NCI-H345 treated with DMSO at 0.1 percent for 48 hours (cell line): ENCODE results near the gene C2orf74.
"Not testable (repeated sequence)": the region's sequence is repeated elsewhere in the genome, so short reads cannot be mapped to it uniquely, and the experiment has no call there.

ENCODE experiments used
- DNase-seq: peaks from one replicate; lab custom pipeline; 2025; ENCODE audit not compliant: unreplicated experiment; lab: John Stamatoyannopoulos, UW

Gene C2orf74

DNA sequence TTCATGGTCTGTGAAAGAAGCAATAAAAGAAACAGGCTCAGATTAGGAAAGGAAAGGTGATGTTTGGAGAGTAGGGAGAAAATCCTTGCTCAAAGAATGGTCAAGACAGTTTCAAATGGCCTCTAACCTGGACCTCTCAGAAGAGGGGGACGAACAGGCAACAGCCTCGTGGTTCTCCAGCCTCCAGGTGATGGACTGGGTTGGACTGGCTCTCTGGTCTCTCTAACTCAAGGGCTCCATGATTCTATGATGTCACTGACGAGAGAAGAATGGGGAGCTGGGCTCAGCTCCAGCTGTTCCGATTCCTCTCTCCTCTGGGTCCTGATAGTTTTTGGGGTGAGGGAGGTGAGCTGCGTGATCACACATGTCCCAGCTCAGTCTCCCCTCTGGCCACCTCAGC, at the start of gene C2orf74:
Gene C2orf74, plus strand, starts transcription at position 301 of the 400 bp plus-strand sequence. CDS start 327 bp downstream, outside the sequence.
- DNase-seq, result no peak

DNA sequence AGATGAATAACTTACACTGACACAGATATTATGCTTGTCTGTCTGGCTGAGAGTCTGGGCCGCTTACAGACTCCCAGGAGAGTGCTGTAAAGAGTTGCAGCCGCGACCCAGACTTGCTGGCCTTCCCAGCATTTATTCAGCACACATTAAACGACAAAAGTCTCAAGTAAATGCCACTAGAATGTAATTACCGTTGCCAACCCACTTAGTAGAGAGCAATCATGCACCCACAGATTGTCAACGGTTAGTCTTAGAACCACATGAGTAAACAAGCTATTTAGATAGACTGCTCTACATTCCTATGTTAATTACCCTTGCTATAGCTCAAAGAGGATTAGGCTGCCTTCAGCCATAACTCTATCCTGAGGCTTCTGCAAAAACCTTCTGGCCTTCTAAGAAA, 47.8 kb upstream of the C2orf74 start:
- DNase-seq, result no peak

DNA sequence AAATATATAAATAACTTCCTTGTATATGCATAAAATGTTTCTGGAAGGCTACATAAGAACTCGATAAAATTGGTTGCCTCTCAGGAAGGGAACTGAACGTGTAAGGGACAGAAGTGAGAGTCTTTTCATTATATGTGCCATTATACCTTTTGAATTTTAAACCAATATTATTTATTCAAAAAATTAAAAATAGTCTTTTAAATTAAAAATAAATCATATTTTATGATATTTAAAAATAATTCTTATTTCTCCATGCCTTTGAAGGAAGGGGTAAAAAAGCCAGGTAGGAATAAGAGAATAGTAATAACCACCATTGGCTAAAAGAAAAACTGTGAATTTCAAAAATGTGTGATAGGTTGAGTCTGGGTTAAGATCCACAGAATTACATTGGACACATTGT, 45.7 kb upstream of the C2orf74 start:
- DNase-seq, result no peak

DNA sequence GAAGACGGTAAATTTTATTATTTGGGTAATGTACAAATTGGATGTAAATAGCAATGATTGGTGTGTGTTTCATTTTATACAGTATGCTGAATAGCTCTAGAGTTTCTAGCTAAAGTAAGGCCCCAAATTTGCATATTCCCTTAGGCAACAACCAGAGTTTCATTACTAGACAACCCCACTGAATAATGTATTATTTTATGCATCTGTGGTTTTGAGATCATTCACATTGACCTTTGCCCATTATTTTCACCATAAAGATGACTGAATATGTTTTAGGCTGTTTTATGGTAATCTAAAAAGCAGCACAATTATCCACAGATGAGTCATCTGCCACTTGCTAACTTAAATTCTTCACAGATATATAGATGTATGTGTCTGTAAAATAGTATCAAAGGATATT, 44.5 kb upstream of the C2orf74 start:
- DNase-seq, result no peak

DNA sequence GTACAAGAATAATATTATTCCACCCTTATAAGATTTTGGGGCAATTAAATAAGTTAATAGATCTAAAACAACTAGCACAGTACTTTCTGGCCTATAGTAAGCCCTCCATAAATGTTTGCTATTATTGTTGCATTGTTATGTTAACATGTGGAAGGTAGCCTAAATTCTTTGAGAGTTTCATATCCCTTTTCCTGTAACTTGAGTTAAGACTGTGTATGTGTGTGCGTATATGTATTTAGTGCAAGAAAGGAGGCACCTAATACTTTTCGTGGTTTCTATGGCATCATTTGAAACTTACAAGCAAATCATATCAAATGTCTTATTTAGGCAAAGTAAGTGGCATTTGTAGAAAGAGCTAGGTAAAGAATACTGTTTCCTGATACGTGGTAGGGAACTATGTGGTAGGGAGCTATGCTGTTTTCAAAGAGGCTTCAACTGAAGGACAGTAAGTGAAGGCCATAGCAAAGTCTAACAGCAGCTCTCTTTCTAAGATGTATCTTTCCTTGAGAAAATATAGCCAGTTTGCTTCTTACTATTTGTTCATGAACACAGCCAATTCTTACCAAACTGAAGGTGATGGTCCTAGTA, 36.8 kb upstream of the C2orf74 start:
- DNase-seq, result no peak

DNA sequence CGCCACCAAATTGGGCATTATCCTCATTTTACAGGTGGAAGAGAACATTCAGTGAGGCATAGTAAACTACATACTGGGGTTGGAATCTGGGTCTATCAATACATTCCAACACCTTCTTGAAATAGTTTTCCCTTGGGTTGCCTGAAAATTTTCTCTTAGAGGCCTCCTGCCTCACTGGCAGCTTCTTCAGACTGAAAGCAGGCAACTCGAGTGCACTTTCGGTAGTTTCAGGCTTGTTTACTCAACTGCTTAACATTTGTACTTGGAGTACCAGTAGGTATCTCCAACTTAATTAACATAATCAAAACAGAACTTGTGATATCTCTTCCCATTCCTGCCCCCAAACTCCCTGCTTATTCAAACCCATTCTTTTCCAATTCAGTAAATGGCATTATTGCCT, 36.2 kb upstream of the C2orf74 start:
- no peak for DNase-seq

DNA sequence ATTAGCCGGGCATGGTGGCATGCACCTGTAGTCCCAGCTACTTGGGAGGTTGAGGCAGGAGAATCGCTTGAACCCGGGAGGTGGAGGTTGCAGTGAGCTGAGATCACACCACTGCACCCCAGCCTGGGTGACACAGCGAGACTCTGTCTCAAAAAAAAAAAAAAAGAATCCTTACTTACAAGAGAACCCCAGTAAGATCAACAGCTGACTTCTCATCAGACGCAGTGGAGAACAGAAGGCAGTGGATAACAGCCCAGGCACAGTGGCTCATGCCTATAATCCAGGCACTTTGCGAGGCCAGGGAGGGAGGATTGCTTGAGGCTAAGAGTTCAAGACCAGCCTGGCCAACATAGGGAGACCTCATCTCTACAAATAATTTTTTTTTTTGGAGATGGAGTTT, 33.9 kb upstream of the C2orf74 start:
- not testable (repeated sequence) for DNase-seq

DNA sequence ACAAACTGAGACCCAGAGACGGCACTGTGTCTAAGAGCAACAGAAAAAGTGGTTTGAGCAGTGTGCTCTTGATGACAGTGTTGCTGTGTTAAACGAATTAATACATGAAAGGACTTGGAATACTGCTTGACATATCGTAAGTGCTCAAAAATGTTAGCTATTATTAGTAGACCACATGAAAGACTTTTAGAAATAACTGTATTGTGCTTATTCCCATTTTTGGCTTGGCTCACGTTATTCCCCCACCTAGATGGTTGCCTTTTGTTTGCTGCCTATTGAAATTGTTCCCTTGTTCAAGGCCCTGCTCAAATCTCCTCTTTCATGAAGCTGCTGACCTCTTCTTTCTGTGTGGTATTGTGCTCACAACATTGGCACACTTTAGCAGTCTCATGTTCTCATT, 27.8 kb upstream of the C2orf74 start:
- DNase-seq, result no peak

DNA sequence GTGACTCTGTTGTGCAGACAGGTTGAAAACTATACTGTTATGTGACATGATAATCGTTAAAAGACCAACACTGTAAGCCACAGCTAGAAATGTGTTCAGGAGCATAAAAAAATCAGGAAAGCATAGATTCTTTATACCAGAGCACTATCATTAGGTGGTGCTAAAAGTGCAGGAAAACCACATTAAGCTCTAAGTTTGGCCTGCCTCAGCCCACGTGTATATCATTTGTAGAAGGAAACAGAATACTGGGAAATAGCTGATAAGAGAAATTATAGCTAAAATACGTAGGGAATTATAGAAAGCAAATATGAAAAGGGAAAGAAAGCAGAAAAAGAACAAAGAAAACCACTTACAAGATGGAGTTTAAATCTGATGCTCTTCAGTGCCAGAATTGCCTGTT, 26.5 kb upstream of the C2orf74 start:
- no peak for DNase-seq

DNA sequence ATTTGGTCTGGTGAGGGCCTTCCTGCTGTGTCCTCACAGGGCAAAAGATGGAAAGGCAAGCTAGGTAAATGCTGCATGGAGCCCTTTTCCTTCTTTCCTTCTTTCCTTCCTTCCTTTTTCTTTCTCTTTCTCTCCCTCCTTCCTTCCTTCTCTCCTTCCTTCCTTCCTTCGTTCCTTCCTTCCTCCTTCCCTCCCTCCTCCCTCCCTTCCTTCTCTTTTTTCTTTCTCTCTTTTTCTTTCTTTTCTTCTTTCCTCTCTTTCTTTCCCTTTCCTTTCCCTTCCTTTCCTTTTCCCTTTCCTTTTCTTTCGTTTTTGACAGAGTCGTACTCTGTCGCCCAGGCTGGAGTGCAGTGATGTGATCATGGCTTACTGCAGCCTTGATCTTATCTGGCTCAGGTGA, 23.1 kb upstream of the C2orf74 start:
- DNase-seq, result no peak

DNA sequence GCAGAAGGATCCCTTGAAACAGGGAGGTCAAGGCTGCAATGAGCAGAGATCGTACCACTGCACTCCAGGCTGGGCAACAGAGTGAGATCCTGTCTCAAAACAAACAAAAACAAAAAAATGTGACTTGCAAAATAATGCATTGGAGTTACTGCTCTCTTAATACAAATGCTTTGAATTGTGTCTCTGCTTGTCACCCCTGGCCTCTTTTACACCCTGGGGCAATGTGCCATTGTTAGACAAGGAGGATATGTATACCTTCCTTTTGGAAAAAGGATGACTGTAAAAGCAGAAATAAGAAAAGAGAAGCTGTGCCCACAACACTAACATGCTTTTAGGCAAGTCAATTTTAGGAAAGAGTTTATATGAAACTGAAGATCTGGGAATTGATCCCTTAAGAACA, 20.8 kb upstream of the C2orf74 start:
- no peak for DNase-seq

DNA sequence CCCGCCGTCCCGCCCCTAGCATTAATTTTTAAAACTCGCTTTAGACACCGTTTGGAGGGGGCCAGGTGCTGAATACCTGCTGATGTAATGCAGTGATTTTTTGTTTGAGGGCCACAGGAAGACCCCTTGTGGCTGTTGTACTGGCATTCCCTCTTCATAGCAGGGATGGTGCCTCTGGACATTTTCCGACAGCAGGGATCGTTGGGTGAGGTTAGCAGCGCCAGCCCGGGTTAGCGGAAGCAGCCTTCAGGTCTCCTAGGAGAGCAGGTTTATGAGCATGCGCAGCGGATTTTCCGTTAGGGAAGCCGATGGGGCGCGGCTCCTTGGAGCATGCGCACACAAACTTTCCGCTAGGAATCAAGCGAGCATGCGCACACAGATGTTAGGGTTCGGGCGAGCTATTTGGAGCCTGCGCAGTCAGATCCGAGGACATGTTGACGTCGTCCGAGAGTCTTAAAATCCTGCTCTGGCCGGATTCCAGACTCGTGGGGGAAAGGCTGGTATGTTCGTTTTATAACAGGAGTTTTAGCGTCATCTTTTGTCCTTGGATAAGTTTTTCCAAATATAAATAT, 17.2 kb upstream of the C2orf74 start:
- no peak for DNase-seq

DNA sequence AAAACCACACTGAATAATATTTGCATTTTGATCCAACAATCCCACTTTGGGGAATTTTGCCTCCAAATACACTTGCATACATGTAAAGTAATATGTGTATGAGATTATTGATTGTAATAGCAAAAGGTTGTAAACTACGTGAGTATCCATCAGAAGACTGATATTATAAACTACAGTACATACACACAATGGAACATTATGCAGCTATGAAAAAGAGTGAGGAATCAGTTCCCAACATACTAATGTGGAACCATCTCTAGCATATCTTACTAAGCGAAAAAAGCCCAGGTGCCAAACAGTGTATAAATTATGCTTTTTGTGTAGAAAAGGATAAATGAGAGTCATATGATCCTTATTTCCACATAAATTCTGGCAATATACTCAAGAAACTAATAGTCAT, 16.0 kb upstream of the C2orf74 start:
- no peak for DNase-seq

DNA sequence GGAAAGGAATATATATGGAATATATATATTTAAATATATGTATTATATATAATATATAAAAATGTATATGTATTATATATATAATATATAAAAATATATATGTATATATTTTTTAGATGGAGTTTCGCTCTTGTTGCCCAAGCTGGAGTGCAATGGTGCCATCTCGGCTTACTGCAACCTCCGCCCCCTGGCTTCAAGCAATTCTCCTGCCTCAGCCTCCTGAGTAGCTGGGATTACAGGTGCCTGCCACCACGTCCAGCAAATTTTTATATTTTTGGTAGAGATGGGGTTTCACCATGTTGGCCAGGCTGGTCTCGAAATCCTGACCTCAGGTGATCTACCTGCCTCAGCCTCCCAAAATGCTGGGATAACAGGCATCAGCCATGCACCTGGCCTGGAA, 13.9 kb upstream of the C2orf74 start:
- DNase-seq, result not testable (repeated sequence)

DNA sequence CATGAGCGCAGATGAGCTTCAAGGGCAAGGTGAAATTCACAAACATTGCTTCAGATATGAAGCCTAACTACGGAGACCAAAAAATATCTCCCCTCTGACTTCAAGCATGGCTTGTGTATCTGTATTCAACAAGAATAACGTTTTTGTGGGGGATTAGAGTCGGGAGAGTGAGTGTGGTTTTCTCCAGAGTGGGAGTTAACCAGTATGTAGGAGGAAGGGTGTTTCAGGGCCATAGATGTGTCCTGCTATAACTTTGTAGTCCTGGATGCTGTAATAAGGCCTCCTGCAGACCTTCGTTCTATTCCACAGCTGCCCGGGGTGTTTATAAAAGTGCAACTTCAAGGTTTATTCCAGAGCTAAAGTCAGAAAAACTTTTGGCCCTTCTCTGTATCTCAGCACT, 12.9 kb upstream of the C2orf74 start:
- DNase-seq, result no peak

DNA sequence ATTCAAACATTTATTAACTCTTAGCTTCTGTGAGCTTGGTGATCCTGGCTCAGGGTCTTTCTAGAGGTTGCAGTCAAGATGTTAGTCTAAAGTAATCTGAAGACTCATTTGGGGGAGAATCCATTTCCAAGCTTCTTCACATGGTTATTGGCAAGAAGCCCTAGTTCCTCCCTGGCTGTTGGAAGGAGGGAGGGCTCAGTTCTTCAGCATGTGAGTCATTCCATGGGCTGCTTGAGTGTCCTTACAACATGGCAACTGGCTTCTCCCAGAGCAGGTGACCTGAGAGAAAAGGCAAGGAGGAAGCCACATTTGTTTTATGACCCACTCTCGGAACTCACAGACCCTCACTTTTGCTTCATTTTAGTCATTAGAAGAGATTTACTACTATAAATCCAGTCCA, 10.6 kb upstream of the C2orf74 start:
- no peak for DNase-seq

DNA sequence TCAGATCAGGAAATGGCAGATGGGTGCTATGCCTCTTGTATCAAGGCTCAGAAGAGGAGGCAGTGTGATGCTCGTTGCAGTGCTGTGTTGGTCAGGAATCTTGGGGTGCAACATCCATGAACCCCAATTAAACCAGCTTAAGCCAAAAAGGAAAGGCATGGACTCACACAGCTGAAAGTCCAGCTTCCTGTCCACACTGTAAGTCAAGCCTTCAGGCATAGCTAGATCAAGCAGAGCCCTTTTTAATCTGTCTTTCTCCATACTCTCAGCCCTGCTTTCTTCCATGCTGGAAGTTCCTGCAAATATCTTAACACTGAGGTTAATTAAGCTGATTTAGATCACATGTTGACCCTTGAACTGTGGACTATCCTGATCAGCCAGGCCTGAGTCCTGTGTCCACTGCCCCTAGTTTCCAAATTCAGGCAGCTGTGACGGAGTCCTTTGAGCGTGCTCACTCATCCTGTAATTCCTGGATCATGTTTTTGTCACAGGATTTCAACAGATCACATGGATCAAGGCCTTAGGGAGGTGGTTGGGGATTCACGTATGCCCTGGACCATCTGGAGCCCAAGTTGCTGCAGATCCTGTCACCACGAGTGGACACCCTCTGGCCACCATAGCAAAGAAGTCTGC, 4.5 kb upstream of the C2orf74 start:
- no peak for DNase-seq

DNA sequence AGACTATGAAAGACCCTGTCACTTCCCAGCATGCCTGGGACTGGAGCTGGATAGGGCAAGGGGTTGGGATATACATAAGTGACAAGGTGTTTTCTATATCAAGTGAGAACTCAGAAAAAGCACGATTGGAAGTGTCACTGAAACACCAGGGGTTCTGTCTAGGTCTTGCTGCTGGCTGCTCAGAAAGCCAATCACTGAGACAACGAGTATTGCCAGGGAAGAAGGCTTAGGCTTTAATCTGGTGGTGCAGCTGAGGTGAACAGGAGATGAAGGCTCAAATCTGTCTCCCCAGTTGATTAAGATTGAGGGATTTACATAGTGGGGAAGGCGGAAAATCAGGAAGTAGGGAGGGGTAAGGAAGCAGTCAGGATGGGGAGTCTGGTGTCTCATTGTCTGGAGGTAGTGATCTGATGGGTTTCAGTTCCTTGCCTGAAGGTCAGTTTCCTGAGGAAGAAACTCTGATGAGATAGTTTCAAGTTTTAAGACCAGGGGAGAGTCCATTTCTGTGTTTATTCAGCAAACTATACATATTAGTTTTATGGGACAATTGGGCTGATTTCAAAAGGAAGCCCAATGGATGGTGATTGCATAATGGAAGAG, 3.5 kb upstream of the C2orf74 start:
- DNase-seq, result no peak

DNA sequence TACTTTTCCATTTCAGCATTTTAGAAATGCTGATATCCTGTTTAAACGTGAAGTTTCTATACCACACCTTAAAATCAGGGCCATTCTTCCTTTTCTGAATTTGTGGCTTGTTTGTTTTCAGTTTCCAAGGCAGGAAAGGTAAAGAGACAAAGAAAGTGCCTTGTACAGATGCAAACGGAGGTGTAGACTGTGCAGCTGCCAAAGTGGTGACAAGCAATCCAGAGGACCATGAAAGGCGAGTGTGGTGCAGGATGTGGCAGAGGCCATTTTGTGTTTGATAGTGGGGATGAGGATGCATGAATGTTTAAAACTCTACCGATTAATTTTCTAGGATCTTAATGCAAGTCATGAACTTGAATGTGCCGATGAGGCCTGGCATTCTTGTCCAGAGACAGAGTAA, 733 bp downstream of the C2orf74 start:
- DNase-seq, result no peak

DNA sequence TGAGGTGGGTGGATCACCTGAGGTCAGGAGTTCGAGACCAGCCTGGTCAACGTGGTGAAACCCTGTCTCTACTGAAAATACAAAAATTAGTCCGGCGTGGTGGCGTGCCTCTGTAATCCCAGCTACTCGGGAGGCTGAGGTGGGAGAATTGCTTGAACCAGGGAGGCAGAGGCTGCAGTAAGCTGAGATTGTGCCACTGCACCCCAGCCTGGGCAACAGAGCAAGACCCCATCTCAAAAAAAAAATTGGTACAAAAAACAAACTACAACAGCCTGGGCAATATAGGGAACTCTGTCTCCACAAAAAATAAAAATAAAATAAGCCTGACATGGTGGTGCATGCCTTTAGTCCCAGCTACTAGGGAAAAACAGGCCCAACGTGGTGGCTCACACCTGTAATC, 3.1 kb downstream of the C2orf74 start:
- not testable (repeated sequence) for DNase-seq

DNA sequence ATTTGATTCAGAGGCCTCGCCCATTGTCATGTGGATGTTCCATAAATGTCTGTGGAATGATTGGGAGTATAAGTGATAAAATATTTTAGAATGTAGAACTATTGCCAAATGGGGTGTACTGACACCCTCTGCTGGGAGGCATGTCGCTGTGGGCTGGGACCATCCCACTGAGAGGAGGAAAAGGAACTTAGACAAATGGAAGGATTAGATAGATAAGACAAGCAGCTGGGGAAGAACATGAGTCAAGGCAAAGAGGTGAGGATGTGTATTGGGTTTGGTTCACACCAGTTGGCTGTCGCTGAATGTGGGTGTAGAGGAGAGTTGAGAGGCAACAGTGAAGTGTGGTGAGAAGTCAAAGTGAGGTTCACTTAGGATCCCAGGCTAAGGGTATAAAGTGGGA, 4.0 kb downstream of the C2orf74 start:
- no peak for DNase-seq

DNA sequence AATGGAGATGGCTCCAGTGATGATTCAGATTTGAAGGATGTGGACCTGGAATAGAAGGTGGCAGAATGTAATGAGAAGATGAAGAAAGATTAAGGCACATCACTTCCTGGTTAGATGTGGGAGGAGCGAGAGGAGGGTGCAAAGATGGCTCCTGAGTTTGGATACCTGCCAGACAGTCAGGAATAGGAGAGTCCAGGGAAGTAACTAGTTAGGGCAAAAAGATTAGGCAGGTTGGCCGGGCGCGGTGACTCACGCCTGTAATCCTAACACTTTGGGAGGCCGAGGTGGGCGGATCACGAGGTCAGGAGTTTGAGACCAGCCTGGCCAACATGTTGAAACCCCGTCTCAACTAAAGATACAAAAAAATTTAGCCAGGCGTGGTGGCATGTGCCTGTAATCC, 5.6 kb downstream of the C2orf74 start:
- DNase-seq, result no peak
